ENCODE data around the gene ZMYND8.

DNA sequence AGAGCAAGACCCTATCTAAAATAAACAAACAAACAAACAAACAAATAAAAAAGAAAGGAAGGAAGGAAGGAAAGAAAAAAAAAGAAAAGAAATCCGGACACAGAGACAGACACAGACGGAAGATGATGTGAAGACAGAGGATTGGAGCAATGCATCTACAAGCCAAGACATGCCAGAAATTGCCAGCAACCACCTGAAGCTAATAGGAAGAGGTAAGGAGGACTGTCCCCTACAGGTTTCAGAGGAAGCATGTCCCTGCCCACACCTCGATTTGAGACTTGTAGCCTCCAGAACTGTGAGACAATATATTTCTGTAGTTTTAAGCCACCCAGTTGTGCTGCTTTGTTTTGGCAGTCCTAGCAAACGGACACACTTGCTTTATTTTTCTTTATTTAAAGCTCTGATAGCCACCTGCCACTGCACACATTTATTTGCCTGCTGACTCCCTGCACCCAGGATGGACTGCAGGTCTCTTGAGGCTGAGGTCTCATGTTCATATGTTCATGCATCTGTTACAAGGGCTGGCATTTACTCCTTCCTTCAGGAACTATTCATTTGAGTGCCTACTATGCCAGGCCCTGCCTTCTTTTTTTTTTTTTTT, 20.7 kb upstream of the ZMYND8 start:
- TF ChIP-seq, protein P1, sequence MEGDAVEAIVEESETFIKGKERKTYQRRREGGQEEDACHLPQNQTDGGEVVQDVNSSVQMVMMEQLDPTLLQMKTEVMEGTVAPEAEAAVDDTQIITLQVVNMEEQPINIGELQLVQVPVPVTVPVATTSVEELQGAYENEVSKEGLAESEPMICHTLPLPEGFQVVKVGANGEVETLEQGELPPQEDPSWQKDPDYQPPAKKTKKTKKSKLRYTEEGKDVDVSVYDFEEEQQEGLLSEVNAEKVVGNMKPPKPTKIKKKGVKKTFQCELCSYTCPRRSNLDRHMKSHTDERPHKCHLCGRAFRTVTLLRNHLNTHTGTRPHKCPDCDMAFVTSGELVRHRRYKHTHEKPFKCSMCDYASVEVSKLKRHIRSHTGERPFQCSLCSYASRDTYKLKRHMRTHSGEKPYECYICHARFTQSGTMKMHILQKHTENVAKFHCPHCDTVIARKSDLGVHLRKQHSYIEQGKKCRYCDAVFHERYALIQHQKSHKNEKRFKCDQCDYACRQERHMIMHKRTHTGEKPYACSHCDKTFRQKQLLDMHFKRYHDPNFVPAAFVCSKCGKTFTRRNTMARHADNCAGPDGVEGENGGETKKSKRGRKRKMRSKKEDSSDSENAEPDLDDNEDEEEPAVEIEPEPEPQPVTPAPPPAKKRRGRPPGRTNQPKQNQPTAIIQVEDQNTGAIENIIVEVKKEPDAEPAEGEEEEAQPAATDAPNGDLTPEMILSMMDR (IDR thresholded peaks at IDR 0.05): no peak
- TF ChIP-seq POLR2A (IDR thresholded peaks at IDR 0.05): no peak
